Retinal pigment epithelial cell (primary cell): ENCODE measurements around the gene ADAMTS12.

Experiments
- DNase-seq: peaks from one replicate; pipeline ENCODE4 v3.0.0-alpha.2; 2010; ENCODE audit warnings: low read depth
- H3K4me3 ChIP-seq: 2 replicates; pipeline ENCODE4 v1.5.1; 2011; ENCODE audit warnings: mild to moderate bottlenecking, low read length, control low read depth, moderate library complexity
- TF ChIP-seq, protein P1 (sequence below): conservative IDR thresholded peaks from 2 replicates; pipeline ENCODE4 v1.5.1; 2011; ENCODE audit warnings: low read depth, low read length, control low read depth, inconsistent platforms

Gene ADAMTS12

DNA sequence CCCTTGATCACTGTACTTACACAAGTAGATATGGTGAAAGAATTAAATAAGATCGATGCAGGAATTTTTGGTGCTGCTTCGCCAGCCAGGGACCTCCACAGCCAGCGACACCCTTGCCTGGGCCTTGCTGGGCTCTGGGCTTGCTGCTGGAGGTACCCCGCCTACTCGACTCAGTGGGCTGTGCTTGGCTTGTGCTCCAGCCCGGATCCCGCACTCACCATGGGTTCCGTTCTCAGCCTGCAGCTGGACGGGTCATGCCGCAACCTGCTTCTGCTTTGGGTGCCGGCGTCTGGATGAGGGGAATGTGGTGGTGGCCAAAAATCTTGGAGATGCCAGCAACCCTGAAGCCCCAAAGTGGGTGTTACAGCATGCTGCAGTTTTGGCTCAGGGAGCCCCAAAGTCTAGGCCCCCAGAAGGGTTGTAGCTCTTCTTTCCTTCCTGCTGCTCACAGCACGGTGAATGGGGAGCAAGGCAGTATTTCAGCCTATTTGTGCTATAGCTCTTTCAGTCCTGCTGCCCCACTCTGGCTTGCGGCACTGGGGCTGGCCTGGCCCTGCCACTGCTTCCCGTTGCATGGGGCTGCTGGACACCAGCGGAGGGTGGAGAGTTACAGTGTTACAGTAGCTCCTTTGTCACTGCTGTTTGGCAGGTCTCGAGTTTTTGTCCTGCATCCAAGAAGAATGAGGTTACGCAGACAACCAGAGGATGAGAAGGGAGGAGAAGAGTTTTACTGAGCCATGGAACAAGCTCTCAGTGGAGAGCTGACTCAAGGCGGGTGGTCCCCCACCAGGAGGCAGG is 403.0 kb downstream of the ADAMTS12 start:
- DNase-seq, result no peak
- no peak overlapping the region for H3K4me3 ChIP-seq

DNA sequence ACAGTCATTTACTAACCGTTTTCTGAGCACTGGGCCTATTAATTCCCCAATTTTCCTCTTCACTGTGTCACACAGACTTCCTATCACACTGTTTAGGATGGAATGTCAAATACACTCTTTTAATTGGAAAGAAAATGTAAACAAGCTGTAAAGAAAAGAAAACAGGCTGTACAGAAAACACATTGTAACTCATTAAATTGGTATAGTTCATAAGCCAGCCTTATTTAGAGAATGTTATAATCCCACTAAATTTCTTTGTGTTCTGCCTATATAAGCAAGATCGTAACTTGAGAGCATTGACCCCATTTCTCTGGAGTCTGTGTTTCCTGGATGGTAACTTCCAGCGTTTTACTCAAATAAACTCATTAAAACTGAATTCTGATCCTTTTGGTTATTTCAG is 404.6 kb downstream of the ADAMTS12 start:
- TF ChIP-seq, protein P1, sequence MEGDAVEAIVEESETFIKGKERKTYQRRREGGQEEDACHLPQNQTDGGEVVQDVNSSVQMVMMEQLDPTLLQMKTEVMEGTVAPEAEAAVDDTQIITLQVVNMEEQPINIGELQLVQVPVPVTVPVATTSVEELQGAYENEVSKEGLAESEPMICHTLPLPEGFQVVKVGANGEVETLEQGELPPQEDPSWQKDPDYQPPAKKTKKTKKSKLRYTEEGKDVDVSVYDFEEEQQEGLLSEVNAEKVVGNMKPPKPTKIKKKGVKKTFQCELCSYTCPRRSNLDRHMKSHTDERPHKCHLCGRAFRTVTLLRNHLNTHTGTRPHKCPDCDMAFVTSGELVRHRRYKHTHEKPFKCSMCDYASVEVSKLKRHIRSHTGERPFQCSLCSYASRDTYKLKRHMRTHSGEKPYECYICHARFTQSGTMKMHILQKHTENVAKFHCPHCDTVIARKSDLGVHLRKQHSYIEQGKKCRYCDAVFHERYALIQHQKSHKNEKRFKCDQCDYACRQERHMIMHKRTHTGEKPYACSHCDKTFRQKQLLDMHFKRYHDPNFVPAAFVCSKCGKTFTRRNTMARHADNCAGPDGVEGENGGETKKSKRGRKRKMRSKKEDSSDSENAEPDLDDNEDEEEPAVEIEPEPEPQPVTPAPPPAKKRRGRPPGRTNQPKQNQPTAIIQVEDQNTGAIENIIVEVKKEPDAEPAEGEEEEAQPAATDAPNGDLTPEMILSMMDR, result no peak
- DNase-seq, result no peak
- no peak overlapping the region for H3K4me3 ChIP-seq

More for the DNA sequence above, 403.0 kb downstream of the ADAMTS12 start:
- TF ChIP-seq, protein P1, result no peak

- TF ChIP-seq, protein P1, result no peak
Observed at GRCh38 chr5:33482335-33482734, 409.5 kb downstream of the ADAMTS12 start.

DNA sequence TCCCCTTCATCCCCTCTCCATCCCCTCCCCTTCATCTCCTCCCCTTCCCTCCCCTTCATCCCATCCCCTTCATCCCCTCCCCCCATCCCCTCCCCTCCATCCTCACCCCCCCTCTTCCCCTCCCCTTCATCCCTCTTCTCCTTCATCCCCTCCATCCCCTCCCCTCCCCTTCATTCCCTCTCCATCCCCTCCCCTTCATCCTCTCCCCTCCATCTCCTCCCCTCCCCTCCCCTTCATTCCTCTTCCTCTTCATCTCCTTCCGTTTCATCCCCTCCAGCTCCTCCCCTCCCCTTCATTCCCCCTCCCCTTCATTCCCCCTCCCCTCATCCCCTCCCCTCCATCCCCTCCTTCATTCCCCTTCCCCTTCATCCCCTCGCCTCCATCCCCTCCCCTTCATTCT is 410.9 kb downstream of the ADAMTS12 start:
- no peak overlapping the region for H3K4me3 ChIP-seq
- DNase-seq, result no peak
- TF ChIP-seq, protein P1, result no peak

More at GRCh38 chr5:33482335-33482734, 409.5 kb downstream of the ADAMTS12 start:
- no peak for DNase-seq
- H3K4me3 ChIP-seq, result no peak overlapping the region

DNA sequence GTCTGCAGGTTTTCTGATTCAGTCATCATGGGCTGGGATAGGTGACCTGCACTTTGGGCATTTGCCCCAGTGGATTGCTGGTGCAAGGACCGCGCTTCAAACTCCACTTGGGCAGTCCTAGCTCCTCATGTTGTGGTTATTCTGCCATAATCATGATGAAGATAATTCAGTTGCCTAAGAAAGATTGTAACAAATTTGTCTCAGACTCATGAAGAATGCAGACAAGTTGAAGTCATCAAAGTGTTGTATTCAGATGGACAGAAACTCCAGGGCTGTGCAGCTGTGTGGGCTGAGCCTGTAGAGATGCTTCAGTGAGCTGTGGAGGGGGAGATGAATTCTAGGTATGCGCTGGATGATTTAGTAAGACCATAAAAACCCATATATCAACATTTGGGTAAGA is 412.5 kb downstream of the ADAMTS12 start:
- no peak for DNase-seq
- TF ChIP-seq, protein P1, result no peak
- no peak overlapping the region for H3K4me3 ChIP-seq

- no peak for DNase-seq
- TF ChIP-seq, protein P1, result no peak
- H3K4me3 ChIP-seq, result no peak overlapping the region
Observed at GRCh38 chr5:33477816-33478215, 414.0 kb downstream of the ADAMTS12 start.

DNA sequence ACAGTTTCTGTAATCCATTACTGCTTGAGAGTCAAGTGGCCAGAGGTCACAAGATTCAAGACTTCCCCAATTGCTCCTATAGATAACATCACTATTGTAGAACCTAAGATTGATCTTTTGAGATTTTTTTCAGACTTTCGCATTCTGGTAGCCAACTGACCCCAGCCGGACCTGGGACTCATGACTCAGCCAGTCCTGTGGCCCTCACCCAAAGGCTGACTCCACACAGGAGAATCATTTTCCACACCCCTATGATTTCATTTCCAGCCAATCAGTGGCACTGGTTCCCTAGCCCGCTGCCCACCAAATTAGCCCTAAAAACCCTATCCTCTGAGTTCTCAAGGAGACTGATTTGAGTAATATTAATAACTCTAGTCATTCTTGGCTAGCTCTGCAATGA is 414.8 kb downstream of the ADAMTS12 start:
- DNase-seq, result no peak
- no peak overlapping the region for H3K4me3 ChIP-seq
- TF ChIP-seq, protein P1, result no peak
